SK-N-SH (cell line): ENCODE data around the gene MAEA. TPM values are rescaled to one million over a fixed set of nuclear protein-coding genes. Genes with fewer than 3 reads are reported as not detected.

Experiments used
- CTCF ChIA-PET: fragments of 300-600, 350-600 bp; formaldehyde crosslinking; extraction: SDS; loops from one replicate; lab custom pipeline; 2021; lab: Yijun Ruan, JAX
- POLR2A ChIA-PET: fragments of 350-600 bp; sonication (Branson Sonifier 250); formaldehyde crosslinking; extraction: SDS; loops from one replicate; lab custom pipeline; 2020; ENCODE audit warnings: antibody characterized with exemption, inconsistent platforms; lab: Yijun Ruan, JAX
- DNase-seq: peaks from one replicate; pipeline ENCODE4 v3.0.0; 2012
- H2AFZ ChIP-seq: fragments of 200-600 bp; sonication (generic); 2 replicates; pipeline ENCODE4 v1.8.1; 2016; ENCODE audit warnings: antibody characterized with exemption, mild to moderate bottlenecking, low read depth
- H3F3A ChIP-seq: fragments of 200-600 bp; sonication (generic); replicated peaks from 2 replicates; pipeline ENCODE3; 2016; ENCODE audit warnings: antibody characterized with exemption, mild to moderate bottlenecking; ENCODE audit not compliant: insufficient read depth
- H3K27ac ChIP-seq, 2 experiments: fragments of 200-500 bp in 1 of 2; fragments of 200-600 bp in 1 of 2; sonication (Bioruptor generic) in 1 of 2; sonication (generic), shearing (Covaris generic) in 1 of 2; 2 replicates each; pipeline versions ENCODE4 v1.5.1 to v1.6.1; 2014 to 2016; ENCODE audit warnings: low read depth in 2 of 2, inconsistent platforms in 1 of 2, low read length in 1 of 2, mild to moderate bottlenecking in 1 of 2, mixed read lengths in 1 of 2
- H3K27me3 ChIP-seq: fragments of 200-600 bp; sonication (generic), shearing (Covaris generic); 2 replicates; pipeline ENCODE4 v1.6.1; 2016; ENCODE audit warnings: mixed run types; ENCODE audit not compliant: insufficient read depth
- H3K36me3 ChIP-seq, 2 experiments: fragments of 200-500 bp in 1 of 2; fragments of 200-600 bp in 1 of 2; sonication (Bioruptor generic) in 1 of 2; sonication (generic) in 1 of 2; replicated peaks in 1 of 2; 2 replicates each; pipeline versions ENCODE3 to v1.5.1; 2014 to 2016; ENCODE audit warnings: low read length in 1 of 2, mild to moderate bottlenecking in 1 of 2; ENCODE audit not compliant: insufficient read depth in 2 of 2, control insufficient read depth in 1 of 2
- H3K4me1 ChIP-seq, 2 experiments: fragments of 200-500 bp in 1 of 2; fragments of 200-600 bp in 1 of 2; sonication (Bioruptor generic) in 1 of 2; sonication (generic), shearing (Covaris generic) in 1 of 2; 2 replicates each; pipeline versions ENCODE4 v1.5.1 to v1.6.1; 2014 to 2016; ENCODE audit warnings: low read depth in 1 of 2, low read length in 1 of 2, mixed run types in 1 of 2; ENCODE audit not compliant: insufficient read depth in 2 of 2, control insufficient read depth in 1 of 2
- H3K4me2 ChIP-seq: fragments of 200-600 bp; sonication (generic), shearing (Covaris generic); 2 replicates; pipeline ENCODE4 v1.6.1; 2017; ENCODE audit warnings: mixed run types
- H3K4me3 ChIP-seq, 2 experiments: fragments of 200-500 bp in 1 of 2; fragments of 200-600 bp in 1 of 2; sonication (Bioruptor generic) in 1 of 2; sonication (generic), shearing (Covaris generic) in 1 of 2; 2 replicates each; pipeline versions ENCODE4 v1.5.1 to v1.8.1; 2014 to 2016; ENCODE audit warnings: low read depth in 2 of 2, inconsistent platforms in 1 of 2, low read length in 1 of 2, mild to moderate bottlenecking in 1 of 2, mixed read lengths in 1 of 2, moderate library complexity in 1 of 2
- H3K79me2 ChIP-seq: fragments of 200-600 bp; sonication (generic); 2 replicates; pipeline ENCODE4 v1.8.1; 2017; ENCODE audit warnings: mild to moderate bottlenecking; ENCODE audit not compliant: insufficient read depth
- H3K9ac ChIP-seq: fragments of 200-600 bp; sonication (generic); 2 replicates; pipeline ENCODE4 v1.6.1; 2017; ENCODE audit warnings: mixed run types
- H3K9me2 ChIP-seq: fragments of 200-600 bp; sonication (generic); 2 replicates; pipeline ENCODE4 v1.6.1; 2017; ENCODE audit warnings: mixed run types
- H3K9me3 ChIP-seq: fragments of 200-600 bp; sonication (generic); 2 replicates; pipeline ENCODE4 v1.6.1; 2017; ENCODE audit warnings: mixed run types, mild to moderate bottlenecking, moderate library complexity
- H4K20me1 ChIP-seq: fragments of 200-600 bp; sonication (generic); 2 replicates; pipeline ENCODE4 v1.6.1; 2017; ENCODE audit warnings: mild to moderate bottlenecking, mixed run types; ENCODE audit not compliant: insufficient read depth
- CHD2 ChIP-seq: fragments of 150-350 bp; IDR thresholded peaks from 2 replicates; pipeline ENCODE4 v1.6.1; 2018; ENCODE audit warnings: low read length; ENCODE audit not compliant: partially characterized antibody
- ELF1 ChIP-seq: IDR thresholded peaks from 2 replicates; pipeline ENCODE4 v1.4.0; 2012
- EZH2phosphoT487 ChIP-seq: fragments of 200-600 bp; sonication (generic); IDR thresholded peaks from 2 replicates; pipeline ENCODE4 v1.6.1; 2017; ENCODE audit warnings: low read depth, mixed run types, mild to moderate bottlenecking, antibody characterized with exemption, moderate library complexity, borderline replicate concordance
- FOSL2 ChIP-seq: IDR thresholded peaks from 2 replicates; pipeline ENCODE4 v1.4.0; 2012; ENCODE audit warnings: low read depth, mild to moderate bottlenecking, moderate library complexity, borderline replicate concordance
- FOXJ3 ChIP-seq: sonication (generic); formaldehyde crosslinking; IDR thresholded peaks from 2 replicates; pipeline ENCODE4 v1.5.1; 2020; ENCODE audit warnings: mild to moderate bottlenecking, missing genetic modification reagents
- FOXM1 ChIP-seq: IDR thresholded peaks from 2 replicates; pipeline ENCODE4 v1.4.0; 2012; ENCODE audit warnings: low read depth, mild to moderate bottlenecking
- GABPA ChIP-seq: IDR thresholded peaks from 2 replicates; pipeline ENCODE4 v1.4.0; 2012; ENCODE audit warnings: low read depth, mild to moderate bottlenecking
- MEF2A ChIP-seq: IDR thresholded peaks from 2 replicates; pipeline ENCODE4 v1.4.0; 2012; ENCODE audit warnings: low read depth, borderline replicate concordance
- NFIC ChIP-seq: IDR thresholded peaks from 2 replicates; pipeline ENCODE4 v1.4.0; 2012; ENCODE audit warnings: borderline replicate concordance
- NRF1 ChIP-seq: IDR thresholded peaks from 2 replicates; pipeline ENCODE4 v1.6.1; 2012; ENCODE audit warnings: low read depth, mild to moderate bottlenecking, low read length
- POLR2AphosphoS5 ChIP-seq: IDR thresholded peaks from 2 replicates; pipeline ENCODE4 v1.6.1; 2012; ENCODE audit warnings: low read depth, low read length
- RAD21 ChIP-seq: IDR thresholded peaks from 2 replicates; pipeline ENCODE4 v1.6.1; 2012; ENCODE audit warnings: mild to moderate bottlenecking, low read length
- RFX5 ChIP-seq: IDR thresholded peaks from 2 replicates; pipeline ENCODE4 v1.6.1; 2012; ENCODE audit warnings: mild to moderate bottlenecking, improper control_type of control experiment, low read length
- RXRA ChIP-seq: IDR thresholded peaks from 2 replicates; pipeline ENCODE4 v1.4.0; 2012; ENCODE audit warnings: low read depth, mild to moderate bottlenecking, borderline replicate concordance
- SIN3A ChIP-seq: IDR thresholded peaks from 2 replicates; pipeline ENCODE4 v1.6.1; 2012; ENCODE audit warnings: low read depth, mild to moderate bottlenecking, low read length, moderate library complexity, borderline replicate concordance
- SMC3 ChIP-seq: IDR thresholded peaks from 2 replicates; pipeline ENCODE4 v1.6.1; 2012; ENCODE audit warnings: low read depth, low read length, improper control_type of control experiment
- TAF1 ChIP-seq: IDR thresholded peaks from 2 replicates; pipeline ENCODE4 v1.6.1; 2012; ENCODE audit warnings: low read depth, mild to moderate bottlenecking, low read length, moderate library complexity, borderline replicate concordance
- TCF12 ChIP-seq: IDR thresholded peaks from 2 replicates; pipeline ENCODE4 v1.4.0; 2012
- WGBS: methylation state at CpG from one replicate; pipeline ENCODE4 v1.1.6; 2017; ENCODE audit warnings: low lambda C conversion rate; 5-methylcytosine and 5-hydroxymethylcytosine counted together
- polyA plus RNA-seq, 3 experiments: library from polyadenylated mRNA; depleted of rRNA; stranded (reverse); fragments of >200 nt; gene quantifications; 2 replicates each; pipeline ENCODE4 v1.2.3, GENCODE V29; 2012
- TF ChIP-seq, protein P1 (sequence below): fragments of 150-350 bp; IDR thresholded peaks from 2 replicates; pipeline ENCODE4 v1.6.1; 2017; ENCODE audit warnings: antibody characterized with exemption, low read length, low read depth, borderline replicate concordance
- TF ChIP-seq, protein P2 (sequence below): IDR thresholded peaks from 2 replicates; pipeline ENCODE4 v1.4.0; 2012; ENCODE audit warnings: low read depth
- TF ChIP-seq, protein P3 (sequence below): fragments of 200-600 bp; sonication (generic); IDR thresholded peaks from 2 replicates; pipeline ENCODE4 v1.6.1; 2017; ENCODE audit warnings: antibody characterized with exemption, mild to moderate bottlenecking, moderate library complexity
- TF ChIP-seq, protein P4 (sequence below): fragments of 150-350 bp; IDR thresholded peaks from 2 replicates; pipeline ENCODE4 v1.6.1; 2016; ENCODE audit warnings: mild to moderate bottlenecking, low read depth, low read length
- TF ChIP-seq, protein P5 (sequence below): IDR thresholded peaks from 2 replicates; pipeline ENCODE4 v1.6.1; 2012; ENCODE audit warnings: mild to moderate bottlenecking, low read depth, low read length, moderate library complexity

Gene MAEA
- polyA plus RNA-seq, 1 of the 3 experiments (the other 2 are of a cell fraction) = 128 TPM

DNA sequence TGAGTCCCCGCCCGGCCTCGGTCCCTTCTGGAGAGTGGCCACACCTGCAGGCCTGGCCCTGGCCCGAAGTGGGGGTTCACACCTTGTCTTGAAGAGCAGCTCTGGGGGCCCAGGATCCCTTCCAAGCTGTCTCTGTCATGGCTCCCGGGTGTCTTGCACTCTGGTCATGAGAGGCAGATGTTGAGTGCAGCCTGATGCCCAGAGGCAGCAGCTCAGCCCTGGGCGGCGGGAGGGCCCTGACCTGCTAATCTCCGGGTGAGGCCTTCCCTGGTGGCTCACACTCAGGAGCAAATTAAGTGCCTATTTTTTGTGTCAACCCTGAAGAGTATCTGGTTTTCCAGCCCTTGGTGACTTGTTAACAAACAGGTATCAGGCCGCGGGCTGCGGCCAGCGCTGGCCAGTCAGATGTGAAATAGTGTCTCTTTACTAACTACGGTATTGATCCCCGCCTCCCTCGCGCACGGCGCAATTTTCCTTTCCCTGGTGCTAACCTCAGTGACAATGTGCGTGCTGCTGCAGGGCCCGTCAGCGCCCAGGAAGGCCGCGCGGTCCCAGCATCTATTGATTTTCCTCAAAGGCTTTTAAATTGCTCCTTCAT, 92.4 kb downstream of the MAEA start (continued):
- TF ChIP-seq EZH2phosphoT487 = no peak
- TF ChIP-seq TCF12 = no peak
- TF ChIP-seq TAF1 = no peak
- TF ChIP-seq RFX5 = no peak
- no peak for TF ChIP-seq RXRA
- TF ChIP-seq FOSL2 = no peak
- no peak for TF ChIP-seq SIN3A
- TF ChIP-seq, protein P1, sequence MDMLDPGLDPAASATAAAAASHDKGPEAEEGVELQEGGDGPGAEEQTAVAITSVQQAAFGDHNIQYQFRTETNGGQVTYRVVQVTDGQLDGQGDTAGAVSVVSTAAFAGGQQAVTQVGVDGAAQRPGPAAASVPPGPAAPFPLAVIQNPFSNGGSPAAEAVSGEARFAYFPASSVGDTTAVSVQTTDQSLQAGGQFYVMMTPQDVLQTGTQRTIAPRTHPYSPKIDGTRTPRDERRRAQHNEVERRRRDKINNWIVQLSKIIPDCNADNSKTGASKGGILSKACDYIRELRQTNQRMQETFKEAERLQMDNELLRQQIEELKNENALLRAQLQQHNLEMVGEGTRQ = no peak
- no peak for TF ChIP-seq ELF1
- TF ChIP-seq FOXJ3 = no peak
- TF ChIP-seq CHD2 = no peak
- no peak for TF ChIP-seq RAD21
- TF ChIP-seq FOXM1 = no peak
- TF ChIP-seq SMC3 = no peak

DNA sequence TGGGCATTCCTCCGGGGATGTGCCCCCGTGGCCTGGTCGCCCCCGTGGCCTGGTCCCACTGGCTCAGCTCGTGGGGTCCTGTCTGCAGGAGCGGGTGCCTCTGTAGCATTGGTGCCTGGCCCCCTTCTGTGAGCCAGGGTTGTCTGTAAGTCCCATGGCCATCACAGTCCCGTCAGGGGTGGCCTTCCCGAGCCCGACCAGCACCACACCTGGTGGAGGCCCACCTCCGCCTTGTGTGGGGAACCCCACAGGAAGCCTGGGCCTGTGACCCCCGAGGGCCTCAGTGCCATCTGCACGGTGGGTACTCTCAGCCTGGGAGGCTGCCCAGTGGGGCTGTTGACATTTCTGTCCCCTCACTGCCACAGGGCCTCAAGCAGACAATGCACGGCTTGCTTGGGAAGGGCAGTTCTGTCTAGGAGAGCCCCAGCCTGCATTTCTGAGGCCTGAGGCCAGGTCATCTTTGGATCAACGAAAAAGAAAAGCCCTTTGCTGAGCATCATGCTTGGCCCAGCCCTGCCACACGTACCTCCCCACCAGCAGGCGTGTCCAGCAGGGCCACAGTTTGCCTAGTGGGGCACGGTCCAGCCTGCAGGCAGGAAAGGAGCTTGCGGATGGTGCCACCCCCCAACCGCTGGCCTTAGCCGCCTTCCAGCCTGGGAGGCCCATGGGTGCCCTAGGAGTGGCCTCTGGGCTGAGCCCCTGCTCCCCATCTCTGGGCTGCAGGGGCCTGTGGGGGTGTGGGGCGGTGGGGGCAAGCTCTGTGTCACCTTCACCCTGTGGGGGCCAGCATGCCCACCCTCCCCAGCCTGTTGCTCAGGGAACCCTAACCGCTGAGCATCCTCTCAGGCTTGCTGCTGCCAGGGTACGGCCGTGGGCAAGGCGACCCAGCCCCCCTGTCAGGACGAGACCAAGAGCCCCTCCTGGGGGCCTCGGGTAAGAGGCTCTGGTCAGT, 93.4 kb downstream of the MAEA start:
- H3K9me3 ChIP-seq = no peaks in the 10 kb centered on the region
- no peaks in the 10 kb centered on the region for H3K4me1 ChIP-seq
- DNase-seq = no peak
- WGBS = 84% methylated on average over 10 of the region's 27 CpGs
- no peak overlapping the region for H3K4me3 ChIP-seq
- ChIA-PET POLR2A (no interaction called here), CTCF (interaction anchor here (1.2 kb wide), 1 partner anchor 31 kb away, joined by 3 read pairs; no protein-coding TSS in a partner anchor)
- no peaks in the 10 kb centered on the region for H3K9me2 ChIP-seq
- H3K9ac ChIP-seq = no peak overlapping the region
- H3K4me2 ChIP-seq = no peak overlapping the region
- H3K79me2 ChIP-seq = no peaks in the 10 kb centered on the region
- no peak overlapping the region for H3K27ac ChIP-seq
- no peaks in the 10 kb centered on the region for H3F3A ChIP-seq
- no peaks in the 10 kb centered on the region for H3K27me3 ChIP-seq
- no peak overlapping the region for H2AFZ ChIP-seq
- no peaks in the 10 kb centered on the region for H4K20me1 ChIP-seq
- H3K36me3 ChIP-seq = peaks cover 9 to 36% of the 10 kb centered on the region in 2 experiments
- TF ChIP-seq, protein P2, sequence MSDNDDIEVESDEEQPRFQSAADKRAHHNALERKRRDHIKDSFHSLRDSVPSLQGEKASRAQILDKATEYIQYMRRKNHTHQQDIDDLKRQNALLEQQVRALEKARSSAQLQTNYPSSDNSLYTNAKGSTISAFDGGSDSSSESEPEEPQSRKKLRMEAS = no peak
- TF ChIP-seq, protein P3, sequence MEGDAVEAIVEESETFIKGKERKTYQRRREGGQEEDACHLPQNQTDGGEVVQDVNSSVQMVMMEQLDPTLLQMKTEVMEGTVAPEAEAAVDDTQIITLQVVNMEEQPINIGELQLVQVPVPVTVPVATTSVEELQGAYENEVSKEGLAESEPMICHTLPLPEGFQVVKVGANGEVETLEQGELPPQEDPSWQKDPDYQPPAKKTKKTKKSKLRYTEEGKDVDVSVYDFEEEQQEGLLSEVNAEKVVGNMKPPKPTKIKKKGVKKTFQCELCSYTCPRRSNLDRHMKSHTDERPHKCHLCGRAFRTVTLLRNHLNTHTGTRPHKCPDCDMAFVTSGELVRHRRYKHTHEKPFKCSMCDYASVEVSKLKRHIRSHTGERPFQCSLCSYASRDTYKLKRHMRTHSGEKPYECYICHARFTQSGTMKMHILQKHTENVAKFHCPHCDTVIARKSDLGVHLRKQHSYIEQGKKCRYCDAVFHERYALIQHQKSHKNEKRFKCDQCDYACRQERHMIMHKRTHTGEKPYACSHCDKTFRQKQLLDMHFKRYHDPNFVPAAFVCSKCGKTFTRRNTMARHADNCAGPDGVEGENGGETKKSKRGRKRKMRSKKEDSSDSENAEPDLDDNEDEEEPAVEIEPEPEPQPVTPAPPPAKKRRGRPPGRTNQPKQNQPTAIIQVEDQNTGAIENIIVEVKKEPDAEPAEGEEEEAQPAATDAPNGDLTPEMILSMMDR = no peak
- TF ChIP-seq NRF1 = no peak
- TF ChIP-seq, protein P4, sequence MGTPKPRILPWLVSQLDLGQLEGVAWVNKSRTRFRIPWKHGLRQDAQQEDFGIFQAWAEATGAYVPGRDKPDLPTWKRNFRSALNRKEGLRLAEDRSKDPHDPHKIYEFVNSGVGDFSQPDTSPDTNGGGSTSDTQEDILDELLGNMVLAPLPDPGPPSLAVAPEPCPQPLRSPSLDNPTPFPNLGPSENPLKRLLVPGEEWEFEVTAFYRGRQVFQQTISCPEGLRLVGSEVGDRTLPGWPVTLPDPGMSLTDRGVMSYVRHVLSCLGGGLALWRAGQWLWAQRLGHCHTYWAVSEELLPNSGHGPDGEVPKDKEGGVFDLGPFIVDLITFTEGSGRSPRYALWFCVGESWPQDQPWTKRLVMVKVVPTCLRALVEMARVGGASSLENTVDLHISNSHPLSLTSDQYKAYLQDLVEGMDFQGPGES = no peak
- no peak for TF ChIP-seq MEF2A
- TF ChIP-seq POLR2AphosphoS5 = no peak
- no peak for TF ChIP-seq EZH2phosphoT487
- TF ChIP-seq, protein P5, sequence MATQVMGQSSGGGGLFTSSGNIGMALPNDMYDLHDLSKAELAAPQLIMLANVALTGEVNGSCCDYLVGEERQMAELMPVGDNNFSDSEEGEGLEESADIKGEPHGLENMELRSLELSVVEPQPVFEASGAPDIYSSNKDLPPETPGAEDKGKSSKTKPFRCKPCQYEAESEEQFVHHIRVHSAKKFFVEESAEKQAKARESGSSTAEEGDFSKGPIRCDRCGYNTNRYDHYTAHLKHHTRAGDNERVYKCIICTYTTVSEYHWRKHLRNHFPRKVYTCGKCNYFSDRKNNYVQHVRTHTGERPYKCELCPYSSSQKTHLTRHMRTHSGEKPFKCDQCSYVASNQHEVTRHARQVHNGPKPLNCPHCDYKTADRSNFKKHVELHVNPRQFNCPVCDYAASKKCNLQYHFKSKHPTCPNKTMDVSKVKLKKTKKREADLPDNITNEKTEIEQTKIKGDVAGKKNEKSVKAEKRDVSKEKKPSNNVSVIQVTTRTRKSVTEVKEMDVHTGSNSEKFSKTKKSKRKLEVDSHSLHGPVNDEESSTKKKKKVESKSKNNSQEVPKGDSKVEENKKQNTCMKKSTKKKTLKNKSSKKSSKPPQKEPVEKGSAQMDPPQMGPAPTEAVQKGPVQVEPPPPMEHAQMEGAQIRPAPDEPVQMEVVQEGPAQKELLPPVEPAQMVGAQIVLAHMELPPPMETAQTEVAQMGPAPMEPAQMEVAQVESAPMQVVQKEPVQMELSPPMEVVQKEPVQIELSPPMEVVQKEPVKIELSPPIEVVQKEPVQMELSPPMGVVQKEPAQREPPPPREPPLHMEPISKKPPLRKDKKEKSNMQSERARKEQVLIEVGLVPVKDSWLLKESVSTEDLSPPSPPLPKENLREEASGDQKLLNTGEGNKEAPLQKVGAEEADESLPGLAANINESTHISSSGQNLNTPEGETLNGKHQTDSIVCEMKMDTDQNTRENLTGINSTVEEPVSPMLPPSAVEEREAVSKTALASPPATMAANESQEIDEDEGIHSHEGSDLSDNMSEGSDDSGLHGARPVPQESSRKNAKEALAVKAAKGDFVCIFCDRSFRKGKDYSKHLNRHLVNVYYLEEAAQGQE = no peak
- no peak for TF ChIP-seq NFIC
- TF ChIP-seq CHD2 = no peak
- no peak for TF ChIP-seq GABPA
